Coronary artery (tissue), 2 donors: ENCODE measurements around the gene SPATS2L.
"Not testable (repeated sequence)": the region's sequence is repeated elsewhere in the genome, so short reads cannot be mapped to it uniquely, and the experiment has no call there.

Experiments used
- DNase-seq: peaks from one replicate; pipeline ENCODE4 v3.0.0-alpha.2; 2017; ENCODE audit warnings: low spot score
- H3K27ac ChIP-seq, 2 donors: fragments of 200-600 bp; sonication (generic); one replicate each; pipeline ENCODE4 v1.5.1; 2016 to 2019
- H3K4me3 ChIP-seq: fragments of 200-600 bp; sonication (generic); 2 replicates; pipeline ENCODE4 v1.5.1; 2016; ENCODE audit warnings: mild to moderate bottlenecking, moderate library complexity
- CTCF ChIP-seq: fragments of 200-600 bp; sonication (generic); IDR thresholded peaks from one replicate; pipeline ENCODE4 v1.5.1; 2019; ENCODE audit warnings: antibody characterized with exemption

SPATS2L gene

GRCh38 chr2:200340508-200341224 is 34.2 kb downstream of the SPATS2L start:
- Histone ChIP-seq H3K4me3 (no peak overlapping the region), H3K27ac (peak overlapping the region in 1 of 2 donors; percentile 62)
- no peak for TF ChIP-seq CTCF
- no peak for DNase-seq

GRCh38 chr2:200341376-200341775 is 34.9 kb downstream of the SPATS2L start:
- Histone ChIP-seq H3K27ac (peak overlapping the region in 1 of 2 donors; percentile 49), H3K4me3 (no peak overlapping the region)
- TF ChIP-seq CTCF: no peak
- DNase-seq: no peak

- no peak overlapping the region for H3K4me3 ChIP-seq
- H3K27ac ChIP-seq: no peak overlapping the region
- DNase-seq: no peak
- no peak for TF ChIP-seq CTCF
These were observed 35.7 kb downstream of the SPATS2L start for GRCh38 chr2:200342235-200342634.

DNA sequence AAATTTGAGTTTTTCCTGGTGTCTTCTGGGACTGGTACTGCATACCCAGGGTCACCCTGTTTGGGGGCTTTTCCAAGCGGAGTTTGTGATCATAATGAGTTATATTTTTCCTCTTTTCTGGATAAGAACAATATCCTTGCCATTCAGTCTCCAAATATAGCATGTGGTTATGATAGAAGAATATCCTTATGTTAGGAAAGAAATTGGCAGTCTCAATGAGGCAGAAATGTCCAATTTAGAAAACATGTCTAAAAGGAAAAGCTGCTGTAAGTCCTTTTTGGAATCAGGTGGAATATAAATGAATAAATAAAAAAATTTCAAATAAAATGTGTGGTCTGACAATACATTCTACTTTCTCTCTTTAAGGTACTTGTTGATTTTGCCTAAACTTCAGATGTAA is 36.2 kb downstream of the SPATS2L start:
- Histone ChIP-seq H3K4me3 (no peak overlapping the region), H3K27ac (no peak overlapping the region)
- TF ChIP-seq CTCF: no peak
- DNase-seq: no peak

- not testable (repeated sequence) for DNase-seq, H3K4me3 ChIP-seq, H3K27ac ChIP-seq
These were observed 37.7 kb downstream of the SPATS2L start for GRCh38 chr2:200344202-200344601.

DNA sequence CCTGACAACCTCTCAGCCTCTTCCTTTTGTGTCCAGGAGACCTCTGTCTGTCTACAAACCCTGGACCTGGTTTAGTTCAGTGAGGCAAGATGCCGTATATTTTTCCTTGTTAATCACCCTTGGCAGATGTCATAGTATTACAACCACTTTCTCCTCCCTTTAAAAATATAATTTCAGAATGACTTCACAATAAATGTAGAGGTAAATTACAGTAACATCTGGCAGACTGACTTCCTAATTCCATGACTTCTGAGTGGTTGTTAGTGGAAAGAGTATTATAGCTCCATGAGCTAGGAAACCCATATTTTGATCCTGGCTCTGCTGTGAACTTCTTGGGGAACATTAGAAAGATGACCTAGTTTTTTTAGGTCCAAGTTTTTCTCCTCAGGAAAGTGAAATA is 39.5 kb downstream of the SPATS2L start:
- DNase-seq: no peak
- Histone ChIP-seq H3K27ac (no peak overlapping the region), H3K4me3 (no peak overlapping the region)
- no peak for TF ChIP-seq CTCF

DNA sequence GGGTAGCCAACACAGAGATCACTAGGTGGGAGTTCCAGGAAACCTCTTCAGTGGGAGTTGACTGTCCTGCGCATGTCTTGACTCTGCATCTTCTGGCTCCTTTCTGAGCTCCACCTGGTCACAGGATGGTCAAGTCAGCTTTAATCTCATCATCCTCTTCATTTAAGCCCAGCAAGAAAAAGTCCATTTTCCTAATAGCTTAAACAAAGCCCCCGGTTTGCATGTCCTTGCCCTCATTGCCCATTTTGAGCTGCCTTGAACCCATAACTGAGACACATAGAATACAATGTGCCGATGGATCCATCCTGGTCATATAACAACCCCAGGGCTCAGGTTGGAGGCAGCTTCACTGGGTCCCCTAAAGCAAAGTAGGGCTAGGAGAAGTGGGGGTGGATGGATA is 40.8 kb downstream of the SPATS2L start:
- Histone ChIP-seq H3K27ac (no peak overlapping the region), H3K4me3 (no peak overlapping the region)
- TF ChIP-seq CTCF: no peak
- no peak for DNase-seq
